Muscle layer of duodenum (tissue), 2 donors: Measurements from ENCODE around the gene VSTM1.
"Not testable (repeated sequence)": the region's sequence is repeated elsewhere in the genome, so short reads cannot be mapped to it uniquely, and the experiment has no call there.

Source experiments
- H3K27ac ChIP-seq: one replicate; pipeline ENCODE4 v1.7.0; 2013; ENCODE audit warnings: mild to moderate bottlenecking, low read length
- H3K27me3 ChIP-seq: one replicate; pipeline ENCODE4 v1.7.0; 2013; ENCODE audit warnings: low read depth, mild to moderate bottlenecking, control low read depth, low read length
- H3K36me3 ChIP-seq, 2 donors: one replicate each; pipeline ENCODE4 v1.7.0; 2013; ENCODE audit warnings: low read length in 2 of 2, control low read depth in 1 of 2, mild to moderate bottlenecking in 1 of 2; ENCODE audit not compliant: insufficient read depth in 2 of 2, control insufficient read depth in 1 of 2
- H3K4me1 ChIP-seq, 2 donors: one replicate each; pipeline ENCODE4 v1.7.0; 2013; ENCODE audit warnings: low read length in 2 of 2, mild to moderate bottlenecking in 2 of 2, control low read depth in 1 of 2, moderate library complexity in 1 of 2; ENCODE audit not compliant: insufficient read depth in 2 of 2, control insufficient read depth in 1 of 2
- H3K4me3 ChIP-seq, 2 donors: one replicate each; pipeline ENCODE4 v1.7.0; 2013; ENCODE audit warnings: low read length in 2 of 2, low read depth in 1 of 2, mild to moderate bottlenecking in 1 of 2
- H3K9me3 ChIP-seq, 2 donors: one replicate each; pipeline ENCODE4 v1.7.0; 2013; ENCODE audit warnings: low read length in 2 of 2, control low read depth in 1 of 2, mild to moderate bottlenecking in 1 of 2; ENCODE audit not compliant: control insufficient read depth in 1 of 2
- donor health status: healthy.

Gene VSTM1, protein sequence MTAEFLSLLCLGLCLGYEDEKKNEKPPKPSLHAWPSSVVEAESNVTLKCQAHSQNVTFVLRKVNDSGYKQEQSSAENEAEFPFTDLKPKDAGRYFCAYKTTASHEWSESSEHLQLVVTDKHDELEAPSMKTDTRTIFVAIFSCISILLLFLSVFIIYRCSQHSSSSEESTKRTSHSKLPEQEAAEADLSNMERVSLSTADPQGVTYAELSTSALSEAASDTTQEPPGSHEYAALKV

DNA sequence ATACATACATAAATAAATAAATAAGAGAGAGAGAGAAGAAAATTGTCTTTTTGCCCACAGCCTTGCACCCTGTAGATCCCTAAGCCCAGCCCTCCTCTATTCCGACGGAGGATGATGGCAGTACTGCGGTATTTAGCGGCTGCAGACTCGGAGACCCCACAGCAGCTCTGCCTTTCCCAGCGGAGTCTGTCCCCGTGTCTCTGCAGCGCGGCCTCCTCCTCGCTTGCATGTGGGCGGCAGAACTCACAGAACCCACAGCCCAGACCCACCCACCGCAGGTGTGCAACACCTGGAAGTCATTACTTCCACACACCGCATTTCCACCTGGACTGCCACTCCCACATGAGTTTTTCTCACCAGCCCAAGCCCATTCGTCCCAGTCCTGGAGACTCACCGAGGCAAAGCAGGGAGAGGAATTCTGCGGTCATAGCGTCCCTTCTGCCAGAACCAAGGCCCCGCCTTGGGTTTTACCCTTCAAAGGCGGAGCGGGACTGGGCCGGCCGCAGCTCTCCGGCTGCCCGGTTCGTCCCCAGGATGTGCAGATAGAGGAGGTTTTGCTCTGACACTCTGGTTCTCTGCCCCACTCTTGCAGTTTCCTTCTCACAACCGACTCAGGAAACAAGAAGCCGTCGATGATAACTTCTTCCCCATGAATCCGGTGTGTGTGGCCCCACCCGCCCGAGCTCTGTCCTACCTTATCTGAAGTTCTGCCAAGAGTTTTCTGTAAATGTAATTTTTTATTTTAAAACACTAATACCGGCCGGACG lies at the start of gene VSTM1:
TSS of gene VSTM1 (minus strand) at position 548 of the 767 bp plus-strand sequence. CDS start at position 428, 120 bp downstream.
- H3K27ac ChIP-seq: no peak within 1 kb of the TSS
- H3K27me3 ChIP-seq: no peaks in the 10 kb centered on the region
- H3K4me3 ChIP-seq: no peak within 1 kb of the TSS
- no peaks in the 10 kb centered on the region for H3K9me3 ChIP-seq
- no peaks in the 10 kb centered on the region for H3K4me1 ChIP-seq
- no peaks in the 10 kb centered on the region for H3K36me3 ChIP-seq

DNA sequence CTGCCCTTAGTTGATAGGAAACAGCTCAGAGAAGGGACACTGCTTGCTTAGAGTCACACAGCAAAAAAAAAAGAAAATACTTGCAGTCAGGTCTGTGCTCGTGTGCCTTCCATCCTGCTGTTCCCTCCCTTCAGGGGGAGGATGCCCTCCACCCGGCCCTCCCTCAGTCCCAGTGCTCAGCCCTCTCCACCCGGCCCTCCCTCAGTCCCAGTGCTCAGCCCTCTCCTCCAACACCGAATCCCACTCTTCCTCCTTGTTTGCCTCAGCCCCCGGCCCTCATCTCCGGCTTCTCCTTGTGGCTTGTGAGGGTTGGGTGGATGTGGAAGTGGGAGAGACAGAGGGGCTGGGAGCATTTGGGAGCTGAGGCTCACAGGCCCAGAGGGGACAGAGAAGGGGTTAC lies 46.0 kb upstream of the VSTM1 start:
- Histone ChIP-seq H3K36me3 (peaks cover 25 to 58% of the 10 kb centered on the region in 2 donors), H3K27me3 (no peaks in the 10 kb centered on the region), H3K9me3 (no peaks in the 10 kb centered on the region), H3K4me1 (peaks cover 0 to 8% of the 10 kb centered on the region in 2 donors), H3K27ac (no peak overlapping the region), H3K4me3 (no peak overlapping the region)

DNA sequence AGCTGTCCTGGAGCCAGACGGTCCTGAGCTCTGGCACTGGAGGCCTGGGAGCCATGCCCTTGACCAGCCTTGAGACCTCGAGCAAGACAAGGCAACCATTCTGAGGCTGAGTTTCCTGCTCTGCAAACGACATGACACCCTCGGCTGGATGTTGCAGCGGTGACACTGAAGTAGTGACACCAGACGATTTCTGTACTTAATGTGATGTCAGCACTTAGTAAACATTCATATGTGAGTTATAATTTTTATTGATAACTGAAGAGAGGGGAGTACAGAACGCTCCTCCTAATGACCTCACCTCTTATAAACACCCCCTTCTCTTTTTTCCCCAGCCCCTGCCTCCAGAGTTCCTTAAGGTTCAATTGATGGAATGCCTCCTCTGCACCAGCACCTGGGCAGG lies 44.8 kb upstream of the VSTM1 start:
- Histone ChIP-seq H3K27ac (no peak overlapping the region), H3K36me3 (peaks cover 25 to 58% of the 10 kb centered on the region in 2 donors)

DNA sequence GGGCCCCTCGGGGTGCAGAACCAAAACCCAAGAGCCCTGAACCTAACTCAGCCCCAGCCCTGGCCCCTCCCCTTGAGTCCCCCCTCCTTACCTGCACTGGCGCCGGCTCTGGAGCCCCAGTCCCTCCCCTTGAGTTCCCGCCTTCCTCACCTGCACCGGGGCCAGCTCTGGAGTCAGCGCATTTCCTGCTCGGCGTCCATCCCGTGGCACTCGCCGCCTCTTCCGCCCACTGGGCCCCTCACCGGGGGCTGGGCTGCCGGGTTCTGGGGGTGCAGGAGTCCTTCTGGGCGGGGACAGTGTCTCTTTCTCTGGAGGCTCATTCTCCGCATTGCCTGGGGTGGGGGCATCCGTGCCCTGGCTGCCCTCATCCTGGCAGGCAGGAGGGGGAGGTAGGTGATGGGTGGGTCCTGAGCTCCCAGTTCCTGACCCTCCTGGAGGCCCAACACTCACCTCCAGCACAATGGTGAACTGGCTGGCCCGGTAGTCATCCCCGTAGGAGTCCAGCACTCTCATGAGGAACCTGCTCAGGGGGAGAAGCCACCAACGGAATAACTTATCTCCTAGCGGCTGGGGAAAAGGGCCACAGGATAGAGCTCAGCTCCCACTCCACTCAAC lies 44.3 kb upstream of the VSTM1 start:
- peaks cover 20 to 58% of the 10 kb centered on the region in 2 donors for H3K36me3 ChIP-seq

More for the DNA sequence above, 44.8 kb upstream of the VSTM1 start:
- Histone ChIP-seq H3K27me3 (no peaks in the 10 kb centered on the region), H3K4me3 (no peak overlapping the region), H3K4me1 (peaks cover 1 to 10% of the 10 kb centered on the region in 2 donors), H3K9me3 (no peaks in the 10 kb centered on the region)

DNA sequence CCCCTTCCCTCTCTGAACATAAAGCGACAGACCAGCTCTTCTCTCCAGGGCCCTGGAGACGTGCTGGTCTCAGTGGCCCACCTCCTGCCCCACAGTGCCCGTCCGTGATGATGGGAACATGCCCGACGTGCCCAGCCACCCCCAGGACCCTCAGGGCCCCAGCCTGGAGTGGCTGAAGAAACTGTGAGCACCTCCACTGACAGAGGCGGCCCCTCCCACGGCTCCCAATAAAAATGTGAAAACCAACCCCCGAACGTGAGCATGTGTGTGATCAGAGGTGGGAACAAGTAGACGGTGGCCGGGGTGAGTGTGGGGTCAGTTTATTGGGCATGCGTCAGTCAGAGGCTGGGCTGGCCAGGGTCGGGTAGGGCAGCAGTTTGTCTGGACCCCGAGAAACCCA lies 43.0 kb upstream of the VSTM1 start:
- peaks cover 4 to 14% of the 10 kb centered on the region in 2 donors for H3K4me1 ChIP-seq
- H3K36me3 ChIP-seq: peaks cover 20 to 58% of the 10 kb centered on the region in 2 donors
- no peak overlapping the region for H3K27ac ChIP-seq
- H3K4me3 ChIP-seq: no peak overlapping the region
- H3K9me3 ChIP-seq: no peaks in the 10 kb centered on the region
- no peaks in the 10 kb centered on the region for H3K27me3 ChIP-seq

More for the DNA sequence above, 44.3 kb upstream of the VSTM1 start:
- no peaks in the 10 kb centered on the region for H3K27me3 ChIP-seq
- peaks cover 4 to 14% of the 10 kb centered on the region in 2 donors for H3K4me1 ChIP-seq
- H3K9me3 ChIP-seq: no peaks in the 10 kb centered on the region
- no peak overlapping the region for H3K4me3 ChIP-seq
- H3K27ac ChIP-seq: no peak overlapping the region

DNA sequence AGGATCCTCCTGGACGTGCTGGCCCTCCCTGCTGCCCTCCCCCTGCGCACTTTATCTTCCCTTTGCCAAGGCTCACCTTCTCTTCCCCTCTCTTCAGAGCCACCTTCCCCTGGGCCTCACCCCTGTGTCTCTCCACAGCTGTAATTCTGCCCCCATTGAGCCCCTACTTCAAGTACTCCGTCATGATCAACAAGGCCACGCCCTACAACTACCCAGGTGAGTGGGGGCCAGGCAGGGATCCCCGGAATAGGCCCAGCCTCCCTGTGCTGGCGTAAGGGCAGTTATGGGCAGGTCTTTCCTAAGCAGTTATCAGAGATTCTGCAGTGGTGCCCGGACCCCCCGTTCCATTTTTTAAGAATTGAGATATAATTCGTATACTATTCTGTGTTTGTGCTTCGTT lies 42.1 kb upstream of the VSTM1 start:
- Histone ChIP-seq H3K36me3 (peaks cover 18 to 54% of the 10 kb centered on the region in 2 donors), H3K4me1 (peaks cover 4 to 14% of the 10 kb centered on the region in 2 donors), H3K4me3 (no peak overlapping the region), H3K27ac (no peak overlapping the region), H3K27me3 (no peaks in the 10 kb centered on the region), H3K9me3 (no peaks in the 10 kb centered on the region)

DNA sequence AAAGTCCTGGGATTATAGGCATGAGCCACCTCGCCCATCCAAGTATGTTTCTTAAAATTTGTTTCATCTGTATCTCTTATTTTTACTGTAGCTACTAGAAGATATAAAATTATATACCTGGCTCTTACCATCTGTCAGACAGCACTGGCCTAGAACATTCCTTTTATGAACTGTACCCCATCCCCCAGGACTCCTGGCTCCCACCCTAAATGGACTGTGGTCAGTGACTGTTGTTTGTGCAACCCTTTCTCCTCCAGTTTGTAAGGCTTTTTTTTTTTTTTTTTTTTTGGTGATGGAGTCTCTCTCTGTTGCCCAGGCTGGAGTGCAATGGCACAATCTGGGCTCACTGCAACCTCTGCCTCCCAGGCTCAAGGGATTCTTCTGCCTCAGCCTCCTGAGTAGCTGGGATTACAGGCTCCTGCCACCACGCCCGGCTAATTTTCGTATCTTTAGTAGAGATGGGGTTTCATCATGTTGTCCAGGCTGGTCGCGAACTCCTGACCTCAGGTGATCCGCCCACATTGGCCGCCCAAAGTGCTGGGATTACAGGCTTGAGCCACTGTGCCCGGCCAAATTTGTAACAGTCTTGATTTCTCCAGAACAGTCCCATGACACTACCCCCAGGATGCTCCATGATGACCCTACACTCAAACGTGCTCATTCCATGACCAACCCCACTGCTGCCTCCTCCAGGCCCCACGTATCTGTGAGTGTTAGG lies 41.5 kb upstream of the VSTM1 start:
- Histone ChIP-seq H3K4me3 (no peak overlapping the region), H3K27me3 (no peaks in the 10 kb centered on the region), H3K27ac (no peak overlapping the region), H3K36me3 (peaks cover 15 to 47% of the 10 kb centered on the region in 2 donors), H3K4me1 (peaks cover 4 to 14% of the 10 kb centered on the region in 2 donors), H3K9me3 (no peaks in the 10 kb centered on the region)

DNA sequence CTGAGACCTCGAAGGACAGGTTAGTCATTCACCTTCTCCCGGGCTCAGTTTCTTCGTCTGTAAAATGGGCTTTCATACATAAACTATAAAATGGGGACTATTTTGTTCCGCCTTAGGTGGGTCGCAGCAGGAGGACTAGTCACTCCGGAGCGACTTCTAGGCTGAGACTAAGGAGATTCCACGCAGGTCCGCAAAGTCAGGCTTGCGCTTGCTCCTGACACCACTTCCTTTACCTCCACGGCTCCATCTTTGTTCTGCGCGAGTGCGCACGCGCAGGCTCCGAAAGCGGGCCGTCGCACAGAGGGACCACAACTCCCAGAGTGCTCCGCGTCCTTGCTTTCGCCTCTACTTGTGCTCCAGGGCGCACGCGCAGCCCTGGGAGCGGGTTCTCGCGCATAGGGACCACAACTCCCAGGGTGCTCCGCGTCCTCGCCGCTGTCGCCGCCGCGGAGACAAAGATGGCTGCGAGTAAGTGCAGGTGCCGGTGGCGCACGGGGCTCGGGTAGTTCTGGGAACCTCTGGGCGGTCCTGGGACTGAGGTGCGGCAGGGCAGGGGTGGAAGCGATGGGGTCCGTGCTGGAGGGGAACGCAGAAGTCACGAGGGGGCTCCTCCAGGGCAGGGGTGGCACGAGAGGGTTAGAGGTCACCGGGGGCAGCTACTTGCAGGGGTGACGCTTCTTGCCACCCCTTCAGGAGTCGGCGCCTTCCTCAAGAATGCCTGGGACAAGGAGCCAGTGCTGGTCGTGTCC lies 38.9 kb upstream of the VSTM1 start, which contains the start of gene NDUFA3:
TSS of gene NDUFA3 (plus strand) at position 435 of the 749 bp plus-strand sequence. CDS start at position 459, 24 bp downstream.
- Histone ChIP-seq H3K4me1 (peaks cover 4 to 14% of the 10 kb centered on the region in 2 donors), H3K27me3 (no peaks in the 10 kb centered on the region), H3K27ac (peak within 1 kb of the TSS; percentile 60), H3K36me3 (peaks cover 3 to 22% of the 10 kb centered on the region in 2 donors), H3K4me3 (peak within 1 kb of the TSS; percentile 93 to 97), H3K9me3 (no peaks in the 10 kb centered on the region)

DNA sequence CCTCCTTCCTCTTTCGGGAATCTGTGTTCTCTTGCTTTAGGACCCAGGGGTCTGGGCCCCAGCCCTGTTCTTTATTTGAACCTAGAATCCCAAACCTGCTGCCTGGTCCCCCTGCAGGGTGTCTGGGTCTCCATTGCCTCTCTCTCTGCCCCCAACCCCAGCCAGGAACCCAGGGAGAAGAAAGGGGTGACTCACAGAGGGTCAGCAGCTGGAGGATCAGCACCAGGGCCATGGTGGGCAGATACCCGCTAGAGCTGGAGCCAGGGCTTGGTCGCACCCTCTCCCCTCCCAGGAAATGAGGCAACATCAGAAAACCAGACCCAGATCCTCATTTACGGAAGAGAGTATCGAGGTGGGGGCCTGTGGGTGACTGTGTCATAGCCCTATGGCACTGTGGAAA lies 36.9 kb upstream of the VSTM1 start, which contains the start of gene OSCAR:
TSS of gene OSCAR (minus strand) at position 243 of the 400 bp plus-strand sequence. CDS start at position 232, 11 bp downstream.
- no peaks in the 10 kb centered on the region for H3K27me3 ChIP-seq
- H3K4me3 ChIP-seq: no peak within 1 kb of the TSS
- H3K27ac ChIP-seq: no peak within 1 kb of the TSS
- peaks cover 1 to 4% of the 10 kb centered on the region in 2 donors for H3K36me3 ChIP-seq
- H3K4me1 ChIP-seq: peaks cover 4 to 21% of the 10 kb centered on the region in 2 donors
- H3K9me3 ChIP-seq: no peaks in the 10 kb centered on the region

DNA sequence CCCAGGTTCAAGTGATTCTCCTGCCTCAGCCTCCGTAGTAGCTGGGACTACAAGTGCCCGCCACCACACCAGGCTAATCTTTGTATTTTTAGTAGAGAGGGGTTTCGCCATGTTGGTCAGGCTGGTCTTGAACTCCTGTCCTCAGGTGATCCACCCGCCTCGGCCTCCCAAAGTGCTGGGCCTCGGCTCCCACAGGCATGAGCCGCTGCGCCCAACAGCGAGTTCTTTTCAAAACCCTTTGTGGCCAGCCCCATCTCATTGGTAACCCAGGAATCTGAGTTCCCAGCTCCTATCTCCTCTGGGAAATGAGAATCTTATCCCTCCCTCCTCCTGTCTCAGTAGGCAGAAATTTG lies 36.2 kb upstream of the VSTM1 start:
- H3K27ac ChIP-seq: not testable (repeated sequence)
- H3K4me1 ChIP-seq: peaks cover 4 to 24% of the 10 kb centered on the region in 2 donors

More for the DNA sequence above, 36.2 kb upstream of the VSTM1 start:
- not testable (repeated sequence) for H3K36me3 ChIP-seq, H3K9me3 ChIP-seq, H3K27me3 ChIP-seq, H3K4me3 ChIP-seq
